SK-N-MC (cell line): ENCODE data around the gene AMHR2.

Experiments
- EZH2 ChIP-seq: fragments of 200-600 bp; sonication (generic); IDR thresholded peaks from one replicate; pipeline ENCODE4 v1.6.1; 2017; ENCODE audit warnings: antibody characterized with exemption
- FOXP2 ChIP-seq: optimal IDR thresholded peaks from 2 replicates; pipeline ENCODE3; 2011; ENCODE audit warnings: mild to moderate bottlenecking, moderate library complexity; ENCODE audit not compliant: insufficient read depth; ENCODE audit errors: extremely low read length, control extremely low read depth
- POLR2AphosphoS5 ChIP-seq: IDR thresholded peaks from 2 replicates; pipeline ENCODE4 v1.6.1; 2012; ENCODE audit warnings: mild to moderate bottlenecking, low read depth, low read length, borderline replicate concordance

DNA sequence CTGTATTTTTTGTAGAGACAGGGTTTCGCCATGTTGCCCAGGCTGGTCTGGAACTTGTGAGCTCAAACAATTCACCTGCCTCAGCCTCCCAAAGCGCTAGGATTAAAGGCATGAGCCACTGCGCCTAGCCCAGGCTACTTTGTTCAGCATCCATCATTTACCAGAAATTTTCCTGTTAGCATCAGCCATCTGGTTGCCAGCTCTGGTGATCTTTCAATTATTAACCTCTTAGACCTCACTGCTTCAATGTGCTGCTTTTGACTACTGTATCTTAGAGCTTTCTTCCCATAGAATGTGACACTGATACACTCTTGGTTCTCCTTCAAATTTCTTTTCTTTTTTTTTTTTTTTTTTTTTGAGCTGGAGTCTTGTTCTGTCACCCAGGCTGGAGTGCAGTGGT lies 5.4 kb upstream of the AMHR2 start:
- TF ChIP-seq POLR2AphosphoS5: no peak
- TF ChIP-seq FOXP2: no peak
- TF ChIP-seq EZH2: no peak
